ELR (cell line): ENCODE measurements around the gene PGD.

ENCODE experiments used
- DNase-seq: peaks from one replicate; pipeline ENCODE4 v3.0.0-alpha.2; 2015; ENCODE audit warnings: low read depth

Gene PGD

GRCh38 chr1:10398734-10399443 is at the start of gene PGD:
Gene PGD (plus strand): TSS chr1:10399064. CDS start chr1:10399118, 54 bp downstream.
- DNase-seq, result peak; percentile 97

GRCh38 chr1:10353282-10353681 is 45.6 kb upstream of the PGD start:
- no peak for DNase-seq

GRCh38 chr1:10353693-10354092 is 45.2 kb upstream of the PGD start:
- DNase-seq, result no peak

- no peak for DNase-seq
These were observed 38.8 kb upstream of the PGD start for GRCh38 chr1:10360045-10360444.

- DNase-seq, result no peak
These were observed 37.3 kb upstream of the PGD start for GRCh38 chr1:10361515-10361914.

GRCh38 chr1:10368194-10368593 is 30.7 kb upstream of the PGD start:
- DNase-seq, result no peak

GRCh38 chr1:10374442-10374860 is 24.4 kb upstream of the PGD start:
- no peak for DNase-seq

- DNase-seq, result peak; percentile 85
These were observed 21.4 kb upstream of the PGD start for GRCh38 chr1:10377365-10378029.

GRCh38 chr1:10378081-10378841 is 20.6 kb upstream of the PGD start:
- DNase-seq, result peak; percentile 82

GRCh38 chr1:10379101-10379620 is 19.7 kb upstream of the PGD start:
- DNase-seq, result no peak

GRCh38 chr1:10379676-10380075 is 19.2 kb upstream of the PGD start:
- DNase-seq, result no peak

GRCh38 chr1:10380594-10381275 is 18.1 kb upstream of the PGD start:
- peak; percentile 88 for DNase-seq

- no peak for DNase-seq
These were observed 15.2 kb upstream of the PGD start for GRCh38 chr1:10383630-10384029.

GRCh38 chr1:10384219-10384618 is 14.6 kb upstream of the PGD start:
- no peak for DNase-seq

GRCh38 chr1:10386761-10387676 is 11.8 kb upstream of the PGD start:
- no peak for DNase-seq

- DNase-seq, result peak; percentile 48
These were observed 11.0 kb upstream of the PGD start for GRCh38 chr1:10387677-10388386.

- no peak for DNase-seq
These were observed 10.5 kb upstream of the PGD start for GRCh38 chr1:10388387-10388715.

- no peak for DNase-seq
These were observed 9.4 kb upstream of the PGD start for GRCh38 chr1:10389271-10389973.

GRCh38 chr1:10396870-10397269 is 2.0 kb upstream of the PGD start:
- DNase-seq, result no peak

- DNase-seq, result no peak
These were observed 558 bp upstream of the PGD start for GRCh38 chr1:10398278-10398733.
